Esophagus muscularis mucosa (tissue), 4 donors: ENCODE results near the gene HOXD11. TPM values are rescaled to one million over a fixed set of nuclear protein-coding genes. Genes with fewer than 3 reads are reported as not detected.

Experiments
- DNase-seq: peaks from one replicate; pipeline ENCODE4 v3.0.0-alpha.2; 2017; ENCODE audit errors: extremely low spot score
- H3K27ac ChIP-seq, 4 donors: fragments of 200-600 bp; sonication (generic); replicated peaks in 1 of 4; 1 replicate in 3 of 4; 2 replicates in 1 of 4; pipeline ENCODE4 v1.5.1; 2016 to 2019; ENCODE audit warnings: mild to moderate bottlenecking in 1 of 4
- H3K27me3 ChIP-seq, 4 donors: fragments of 200-600 bp; sonication (generic); one replicate each; pipeline versions ENCODE4 v1.5.1 to v1.6.0; 2016 to 2019
- H3K36me3 ChIP-seq, 4 donors: fragments of 200-600 bp; sonication (generic); one replicate each; pipeline ENCODE4 v1.5.1; 2016 to 2019
- H3K4me1 ChIP-seq, 4 donors: fragments of 200-600 bp; sonication (generic); one replicate each; pipeline ENCODE4 v1.5.1; 2016 to 2019
- H3K4me3 ChIP-seq, 4 donors: fragments of 200-600 bp; sonication (generic); 1 replicate in 2 of 4; 2 replicates in 2 of 4; pipeline ENCODE4 v1.5.1; 2016 to 2019; ENCODE audit warnings: mild to moderate bottlenecking in 4 of 4, moderate library complexity in 1 of 4
- H3K9me3 ChIP-seq, 4 donors: fragments of 200-600 bp; sonication (generic); 1 replicate in 3 of 4; 2 replicates in 1 of 4; pipeline ENCODE4 v1.5.1; 2016 to 2019
- CTCF ChIP-seq, 3 experiments: fragments of 200-600 bp in 2 of 3; fragments of 450-650 bp in 1 of 3; sonication (generic) in 2 of 3; IDR thresholded peaks; one replicate each; pipeline ENCODE4 v1.5.1; 2017 to 2019; ENCODE audit warnings: antibody characterized with exemption in 3 of 3, mild to moderate bottlenecking in 2 of 3, moderate library complexity in 1 of 3
- EP300 ChIP-seq: sonication (generic); formaldehyde crosslinking; IDR thresholded peaks from one replicate; pipeline ENCODE4 v1.6.1; 2017; ENCODE audit warnings: antibody characterized with exemption
- POLR2A ChIP-seq: fragments of 450-650 bp; IDR thresholded peaks from one replicate; pipeline ENCODE4 v1.6.1; 2017; ENCODE audit warnings: antibody characterized with exemption, moderate library complexity, mild to moderate bottlenecking, low read depth
- POLR2AphosphoS5 ChIP-seq, 2 donors: sonication (generic); formaldehyde crosslinking; IDR thresholded peaks; one replicate each; pipeline ENCODE4 v1.6.1; 2017; ENCODE audit warnings: antibody characterized with exemption in 2 of 2
- WGBS: methylation state at CpG from one replicate; pipeline ENCODE4 v1.1.5; 2018; 5-methylcytosine and 5-hydroxymethylcytosine counted together
- intact Hi-C: fragments of 100-400 bp; cut with DNase I; formaldehyde crosslinking; loops from one replicate; pipeline ENCODE4 v1.15.1; 2023
- total RNA-seq, 4 donors: library from RNA; depleted of rRNA; stranded (reverse); fragments of >200 nt; gene quantifications; one replicate each; pipeline versions ENCODE4 v1.1.0 to v1.2.1, GENCODE V29; 2016

Gene HOXD11
- total RNA-seq, 4 donors from 2014 or later: not detected

- Histone ChIP-seq H3K4me3 (no peak overlapping the region), H3K9me3 (no peaks in the 10 kb centered on the region), H3K27ac (no peak overlapping the region), H3K4me1 (peaks cover 16 to 52% (median 47%) of the 10 kb centered on the region in 4 donors), H3K27me3 (peaks cover 3 to 100% (median 91%) of the 10 kb centered on the region in 4 donors), H3K36me3 (no peaks in the 10 kb centered on the region)
- 6% methylated on average over 12 of the region's 12 CpGs for WGBS
- intact Hi-C loops: no loop called here
- no peak for DNase-seq
- TF ChIP-seq EP300 (no peak), POLR2AphosphoS5 (IDR thresholded peaks at IDR 0.05) (no peak)
Observed at GRCh38 chr2:176094349-176094748, 12.7 kb upstream of the HOXD11 start.

GRCh38 chr2:176095421-176095820 lies 11.7 kb upstream of the HOXD11 start:
- no peaks in the 10 kb centered on the region for H3K9me3 ChIP-seq

GRCh38 chr2:176096243-176096985 lies 10.7 kb upstream of the HOXD11 start:
- Histone ChIP-seq H3K4me1 (peaks cover 16 to 66% (median 59%) of the 10 kb centered on the region in 4 donors), H3K27ac (no peak overlapping the region), H3K27me3 (peaks cover 3 to 100% (median 98%) of the 10 kb centered on the region in 4 donors), H3K9me3 (no peaks in the 10 kb centered on the region), H3K4me3 (peak overlapping the region; percentile 36 to 57 (median 46)), H3K36me3 (no peaks in the 10 kb centered on the region)
- WGBS: 8% methylated on average over 16 of the region's 16 CpGs
- TF ChIP-seq POLR2AphosphoS5 (IDR thresholded peaks at IDR 0.05): peak in 1 of 2 donors; percentile 45
- no peak for TF ChIP-seq EP300
- intact Hi-C loops: loop anchor here (2.0 kb wide), 1 partner anchor 406 kb away; no protein-coding TSS in a partner anchor
- no peak for DNase-seq

More at GRCh38 chr2:176095421-176095820, 11.7 kb upstream of the HOXD11 start:
- no peak for DNase-seq
- intact Hi-C loops: no loop called here
- 11% methylated on average over 5 of the region's 5 CpGs for WGBS
- TF ChIP-seq EP300: no peak
- TF ChIP-seq POLR2AphosphoS5 (IDR thresholded peaks at IDR 0.05): no peak
- TF ChIP-seq CTCF (IDR thresholded peaks at IDR 0.05): no peak
- no peak for TF ChIP-seq POLR2A
- Histone ChIP-seq H3K36me3 (no peaks in the 10 kb centered on the region), H3K27ac (no peak overlapping the region), H3K4me1 (peaks cover 16 to 63% (median 58%) of the 10 kb centered on the region in 4 donors), H3K27me3 (peaks cover 3 to 100% (median 94%) of the 10 kb centered on the region in 4 donors), H3K4me3 (no peak overlapping the region)

GRCh38 chr2:176096986-176097819 lies 9.9 kb upstream of the HOXD11 start:
- DNase-seq: no peak
- Histone ChIP-seq H3K9me3 (no peaks in the 10 kb centered on the region), H3K36me3 (no peaks in the 10 kb centered on the region), H3K27me3 (peaks cover 3 to 100% (median 98%) of the 10 kb centered on the region in 4 donors), H3K4me1 (peaks cover 16 to 60% (median 54%) of the 10 kb centered on the region in 4 donors), H3K27ac (no peak overlapping the region), H3K4me3 (peak overlapping the region; percentile 36 to 57 (median 46))
- TF ChIP-seq POLR2AphosphoS5 (IDR thresholded peaks at IDR 0.05): peak in 1 of 2 donors; percentile 51
- TF ChIP-seq EP300: no peak
- no peak for TF ChIP-seq POLR2A
- peak; percentile 63 to 89 (median 67) for TF ChIP-seq CTCF (IDR thresholded peaks at IDR 0.05)
- WGBS: 5% methylated on average over 19 of the region's 45 CpGs
- intact Hi-C loops: loop anchor here (2.0 kb wide), 1 partner anchor 406 kb away; no protein-coding TSS in a partner anchor

- Histone ChIP-seq H3K27ac (no peak overlapping the region), H3K4me3 (peak overlapping the region; percentile 36 to 57 (median 46)), H3K36me3 (no peaks in the 10 kb centered on the region), H3K27me3 (peaks cover 3 to 100% (median 98%) of the 10 kb centered on the region in 4 donors), H3K4me1 (peaks cover 16 to 53% (median 47%) of the 10 kb centered on the region in 4 donors), H3K9me3 (no peaks in the 10 kb centered on the region)
- under 1% methylated on average over 17 of the region's 18 CpGs for WGBS
- TF ChIP-seq POLR2A: no peak
- TF ChIP-seq EP300: no peak
- TF ChIP-seq CTCF (IDR thresholded peaks at IDR 0.05): no peak
- TF ChIP-seq POLR2AphosphoS5 (IDR thresholded peaks at IDR 0.05): no peak
- no peak for DNase-seq
- intact Hi-C loops: loop anchor here (2.0 kb wide), 1 partner anchor 407 kb away; no protein-coding TSS in a partner anchor
Observed at GRCh38 chr2:176097820-176098365, 9.2 kb upstream of the HOXD11 start.
